ENCODE data around the gene MMP24OS.
A peak's percentile ranks its signal among the peaks of the same experiment; 100 is the strongest.

MMP24OS gene

DNA sequence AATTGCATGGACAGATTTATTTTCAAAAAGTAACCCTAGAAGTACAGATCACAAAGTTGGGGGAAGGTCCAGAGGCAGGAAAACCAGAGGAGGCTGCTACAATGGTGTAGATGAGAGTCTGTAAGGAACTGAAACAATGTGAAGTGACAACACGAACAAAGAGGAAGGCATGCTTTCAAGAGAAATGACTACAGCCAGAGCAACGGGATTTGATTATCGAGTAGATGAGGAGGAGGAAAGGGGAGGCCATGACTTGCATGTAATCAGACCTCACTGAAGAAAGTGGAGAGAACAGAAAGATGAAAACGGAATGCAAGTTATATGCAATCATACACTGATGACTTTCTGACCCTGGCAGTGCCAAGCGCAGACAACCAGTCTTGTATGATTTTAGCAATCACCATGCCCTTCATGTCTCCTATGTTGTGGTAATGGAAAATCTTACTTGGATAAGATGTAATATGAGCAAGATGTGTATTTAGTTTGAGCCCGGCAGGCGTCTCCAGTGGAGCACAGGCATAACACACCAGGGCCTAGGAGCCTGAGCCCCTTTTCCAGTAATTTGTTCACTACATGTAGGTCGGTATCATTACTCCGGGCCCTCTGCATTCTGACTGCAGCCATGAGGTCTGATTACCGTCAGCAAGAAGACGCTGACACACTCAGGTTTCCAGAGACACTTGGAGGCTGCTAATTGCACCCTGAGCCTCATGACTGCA lies 48.3 kb upstream of the MMP24OS start:
- Histone ChIP-seq H2BK15ac (ENCODE audit: low read length) (no peak overlapping the region), H3K4me1 (ENCODE audit: control insufficient read depth in 2 of 2, insufficient read depth in 1 of 2, low read depth in 1 of 2, low read length in 2 of 2) (peaks cover 4 to 13% of the 10 kb centered on the region in 2 donors), H3K36me3 (replicated peaks in 1 of 2; ENCODE audit: control insufficient read depth in 2 of 2, insufficient read depth in 2 of 2, low read length in 2 of 2) (no peaks in the 10 kb centered on the region), H3K27me3 (ENCODE audit: control insufficient read depth in 3 of 3, insufficient read depth in 3 of 3, low read depth in 1 of 3, low read length in 3 of 3) (no peaks in the 10 kb centered on the region), H2AK5ac (ENCODE audit: low read depth, low read length) (no peak overlapping the region), H2BK5ac (ENCODE audit: low read length) (no peak overlapping the region), H3K9ac (ENCODE audit: low read depth, low read length, poor library complexity) (no peak overlapping the region), H2BK120ac (ENCODE audit: low read depth, low read length) (no peak overlapping the region), H3K9me3 (replicated peaks in 1 of 2; ENCODE audit: control insufficient read depth in 2 of 2, insufficient read depth in 1 of 2, low read depth in 1 of 2, low read length in 2 of 2) (no peaks in the 10 kb centered on the region), H2BK12ac (ENCODE audit: low read length) (no peak overlapping the region), H3K14ac (ENCODE audit: low read length) (no peak overlapping the region), H3K27ac (replicated peaks; ENCODE audit: low read length) (no peak overlapping the region), H4K91ac (ENCODE audit: low read depth, low read length, poor library complexity) (no peak overlapping the region), H3K4me3 (ENCODE audit: low read length in 2 of 2) (no peak overlapping the region), H2AFZ (ENCODE audit: low read length) (peak overlapping the region; percentile 78), H3K18ac (ENCODE audit: low read length) (no peak overlapping the region), H4K8ac (ENCODE audit: low read depth, low read length) (no peak overlapping the region), H3K23ac (ENCODE audit: low read depth, low read length, poor library complexity) (no peak overlapping the region), H3K79me1 (ENCODE audit: low read depth, low read length) (no peaks in the 10 kb centered on the region), H3K4me2 (ENCODE audit: insufficient read depth, low read length, poor library complexity, severe bottlenecking) (no peak overlapping the region), H3K4ac (ENCODE audit: low read length) (no peak overlapping the region)
- no CpG with 5 or more reads among the region's 11 CpGs for WGBS, 2 donors (ENCODE audit: extremely low coverage in 2 of 2, insufficient read length in 2 of 2, insufficient replicate concordance in 1 of 2)
- no peak for DNase-seq (ENCODE audit: low spot score)

- no peaks in the 10 kb centered on the region for H3K9me3 ChIP-seq (replicated peaks in 1 of 2; ENCODE audit: control insufficient read depth in 2 of 2, insufficient read depth in 1 of 2, low read depth in 1 of 2, low read length in 2 of 2)
- no peak overlapping the region for H3K9ac ChIP-seq (ENCODE audit: low read depth, low read length, poor library complexity)
- no peak overlapping the region for H4K8ac ChIP-seq (ENCODE audit: low read depth, low read length)
- H3K27ac ChIP-seq (replicated peaks; ENCODE audit: low read length), result no peak overlapping the region
- H3K79me1 ChIP-seq (ENCODE audit: low read depth, low read length), result no peaks in the 10 kb centered on the region
- peak overlapping the region; percentile 78 for H2AFZ ChIP-seq (ENCODE audit: low read length)
- no peak overlapping the region for H3K14ac ChIP-seq (ENCODE audit: low read length)
- H3K36me3 ChIP-seq (replicated peaks in 1 of 2; ENCODE audit: control insufficient read depth in 2 of 2, insufficient read depth in 2 of 2, low read length in 2 of 2), result no peaks in the 10 kb centered on the region
- H2BK120ac ChIP-seq (ENCODE audit: low read depth, low read length), result no peak overlapping the region
- no peak overlapping the region for H2BK5ac ChIP-seq (ENCODE audit: low read length)
- no peaks in the 10 kb centered on the region for H3K27me3 ChIP-seq (ENCODE audit: control insufficient read depth in 3 of 3, insufficient read depth in 3 of 3, low read depth in 1 of 3, low read length in 3 of 3)
- H3K4ac ChIP-seq (ENCODE audit: low read length), result no peak overlapping the region
- no peak overlapping the region for H2AK5ac ChIP-seq (ENCODE audit: low read depth, low read length)
- no peak overlapping the region for H3K4me3 ChIP-seq (ENCODE audit: low read length in 2 of 2)
- H3K18ac ChIP-seq (ENCODE audit: low read length), result no peak overlapping the region
- no peak overlapping the region for H3K23ac ChIP-seq (ENCODE audit: low read depth, low read length, poor library complexity)
- no peak overlapping the region for H2BK12ac ChIP-seq (ENCODE audit: low read length)
- H2BK15ac ChIP-seq (ENCODE audit: low read length), result no peak overlapping the region
- DNase-seq (ENCODE audit: low spot score), result no peak
- peaks cover 4 to 15% of the 10 kb centered on the region in 2 donors for H3K4me1 ChIP-seq (ENCODE audit: control insufficient read depth in 2 of 2, insufficient read depth in 1 of 2, low read depth in 1 of 2, low read length in 2 of 2)
- WGBS, 2 donors (ENCODE audit: extremely low coverage in 2 of 2, insufficient read length in 2 of 2, insufficient replicate concordance in 1 of 2), result no CpG with 5 or more reads among the region's 6 CpGs
- no peak overlapping the region for H3K4me2 ChIP-seq (ENCODE audit: insufficient read depth, low read length, poor library complexity, severe bottlenecking)
- H4K91ac ChIP-seq (ENCODE audit: low read depth, low read length, poor library complexity), result no peak overlapping the region
Measured at GRCh38 chr20:35325401-35325800, 47.5 kb upstream of the MMP24OS start.

DNA sequence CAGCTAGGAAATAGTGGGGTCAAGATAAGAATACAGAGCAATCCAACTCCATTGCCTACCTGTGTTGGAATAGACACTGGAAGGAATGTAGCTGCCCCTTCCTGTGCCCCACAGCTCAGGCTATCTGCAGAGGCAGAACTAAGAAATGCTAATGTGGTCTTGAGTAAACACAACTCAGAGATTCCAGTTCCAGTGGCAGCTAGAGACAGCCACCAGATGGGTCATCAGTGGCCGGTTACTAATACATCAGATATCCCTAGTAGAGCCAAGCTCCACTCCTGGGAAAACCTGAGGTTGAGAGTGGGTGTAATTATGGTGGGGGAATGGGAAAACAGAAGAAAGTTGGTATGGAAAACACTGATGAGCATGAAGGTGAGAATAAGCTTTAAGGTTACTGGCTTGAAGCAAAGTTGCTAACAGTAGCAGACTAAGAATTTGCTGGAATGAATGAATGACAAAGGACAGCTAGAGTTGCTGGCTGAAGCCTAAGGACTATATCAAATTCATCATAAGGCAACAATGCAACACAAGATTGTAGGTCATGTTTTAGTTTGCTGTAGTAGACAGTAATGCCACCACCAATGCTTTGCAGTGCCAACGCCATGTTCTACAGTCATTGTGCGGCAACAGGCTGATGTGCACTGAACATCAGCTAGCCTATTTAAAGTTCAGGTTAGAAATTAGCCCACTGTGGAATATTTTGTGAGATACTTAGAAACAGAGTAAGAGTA lies 42.6 kb upstream of the MMP24OS start:
- Histone ChIP-seq H3K4me2 (ENCODE audit: insufficient read depth, low read length, poor library complexity, severe bottlenecking) (no peak overlapping the region), H2BK12ac (ENCODE audit: low read length) (no peak overlapping the region), H3K9ac (ENCODE audit: low read depth, low read length, poor library complexity) (no peak overlapping the region), H2BK15ac (ENCODE audit: low read length) (no peak overlapping the region), H3K27me3 (ENCODE audit: control insufficient read depth in 3 of 3, insufficient read depth in 3 of 3, low read depth in 1 of 3, low read length in 3 of 3) (no peaks in the 10 kb centered on the region), H3K4ac (ENCODE audit: low read length) (no peak overlapping the region), H2AFZ (ENCODE audit: low read length) (no peak overlapping the region), H3K79me1 (ENCODE audit: low read depth, low read length) (no peaks in the 10 kb centered on the region), H3K4me3 (ENCODE audit: low read length in 2 of 2) (no peak overlapping the region), H3K27ac (replicated peaks; ENCODE audit: low read length) (no peak overlapping the region), H3K4me1 (ENCODE audit: control insufficient read depth in 2 of 2, insufficient read depth in 1 of 2, low read depth in 1 of 2, low read length in 2 of 2) (peaks cover 0 to 12% of the 10 kb centered on the region in 2 donors), H4K91ac (ENCODE audit: low read depth, low read length, poor library complexity) (no peak overlapping the region), H2AK5ac (ENCODE audit: low read depth, low read length) (no peak overlapping the region), H3K9me3 (replicated peaks in 1 of 2; ENCODE audit: control insufficient read depth in 2 of 2, insufficient read depth in 1 of 2, low read depth in 1 of 2, low read length in 2 of 2) (no peaks in the 10 kb centered on the region), H2BK5ac (ENCODE audit: low read length) (no peak overlapping the region), H2BK120ac (ENCODE audit: low read depth, low read length) (no peak overlapping the region), H3K14ac (ENCODE audit: low read length) (no peak overlapping the region), H3K23ac (ENCODE audit: low read depth, low read length, poor library complexity) (no peak overlapping the region), H4K8ac (ENCODE audit: low read depth, low read length) (no peak overlapping the region), H3K18ac (ENCODE audit: low read length) (no peak overlapping the region), H3K36me3 (replicated peaks in 1 of 2; ENCODE audit: control insufficient read depth in 2 of 2, insufficient read depth in 2 of 2, low read length in 2 of 2) (no peaks in the 10 kb centered on the region)
- no peak for DNase-seq (ENCODE audit: low spot score)
- WGBS, 2 donors (ENCODE audit: extremely low coverage in 2 of 2, insufficient read length in 2 of 2, insufficient replicate concordance in 1 of 2), result no CpG with 5 or more reads among the region's 3 CpGs

DNA sequence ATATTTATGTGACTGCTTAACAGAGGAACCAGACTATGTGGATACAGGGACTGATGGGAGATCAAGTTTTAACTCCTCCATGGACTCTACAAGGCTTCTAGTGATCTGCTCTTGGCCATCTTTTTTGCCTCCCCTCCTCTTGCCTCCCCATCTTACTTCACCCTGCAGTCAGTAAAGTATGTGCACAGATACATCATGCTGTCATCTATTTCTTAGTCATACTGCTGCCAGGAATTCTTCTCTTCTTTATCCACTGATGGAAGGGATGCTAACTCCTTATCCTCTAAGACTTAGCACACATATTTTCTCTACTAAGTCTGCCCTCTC lies 41.9 kb upstream of the MMP24OS start:
- Histone ChIP-seq H3K4me1 (ENCODE audit: control insufficient read depth in 2 of 2, insufficient read depth in 1 of 2, low read depth in 1 of 2, low read length in 2 of 2) (peaks cover 2 to 12% of the 10 kb centered on the region in 2 donors), H3K23ac (ENCODE audit: low read depth, low read length, poor library complexity) (no peak overlapping the region)

More for the DNA sequence above, 41.9 kb upstream of the MMP24OS start:
- Histone ChIP-seq H3K14ac (ENCODE audit: low read length) (no peak overlapping the region), H3K9ac (ENCODE audit: low read depth, low read length, poor library complexity) (no peak overlapping the region), H3K4ac (ENCODE audit: low read length) (no peak overlapping the region), H3K4me3 (ENCODE audit: low read length in 2 of 2) (no peak overlapping the region), H3K27ac (replicated peaks; ENCODE audit: low read length) (no peak overlapping the region), H3K9me3 (replicated peaks in 1 of 2; ENCODE audit: control insufficient read depth in 2 of 2, insufficient read depth in 1 of 2, low read depth in 1 of 2, low read length in 2 of 2) (no peaks in the 10 kb centered on the region), H2BK12ac (ENCODE audit: low read length) (no peak overlapping the region), H4K8ac (ENCODE audit: low read depth, low read length) (no peak overlapping the region), H3K79me1 (ENCODE audit: low read depth, low read length) (no peaks in the 10 kb centered on the region), H2BK5ac (ENCODE audit: low read length) (no peak overlapping the region), H2BK120ac (ENCODE audit: low read depth, low read length) (no peak overlapping the region), H3K4me2 (ENCODE audit: insufficient read depth, low read length, poor library complexity, severe bottlenecking) (no peak overlapping the region), H3K27me3 (ENCODE audit: control insufficient read depth in 3 of 3, insufficient read depth in 3 of 3, low read depth in 1 of 3, low read length in 3 of 3) (no peaks in the 10 kb centered on the region), H2AK5ac (ENCODE audit: low read depth, low read length) (no peak overlapping the region), H4K91ac (ENCODE audit: low read depth, low read length, poor library complexity) (no peak overlapping the region), H2AFZ (ENCODE audit: low read length) (no peak overlapping the region), H2BK15ac (ENCODE audit: low read length) (no peak overlapping the region), H3K18ac (ENCODE audit: low read length) (no peak overlapping the region), H3K36me3 (replicated peaks in 1 of 2; ENCODE audit: control insufficient read depth in 2 of 2, insufficient read depth in 2 of 2, low read length in 2 of 2) (no peaks in the 10 kb centered on the region)
- no peak for DNase-seq (ENCODE audit: low spot score)

Measured in neuronal stem cell (in vitro differentiated cells).